Brain microvascular endothelial cell (primary cell): ENCODE results near the gene BPGM.

Experiments used
- DNase-seq: peaks from one replicate; pipeline ENCODE4 v3.0.0-alpha.2; 2020
- H3K27ac ChIP-seq: fragments of 250-450 bp; sonication (Bioruptor Pico); 2 replicates; pipeline ENCODE4 v1.5.1; 2020; ENCODE audit warnings: mild to moderate bottlenecking, moderate library complexity
- H3K27me3 ChIP-seq: fragments of 250-450 bp; sonication (Bioruptor Pico); replicated peaks from 2 replicates; pipeline ENCODE4 v1.5.1; 2020; ENCODE audit warnings: mild to moderate bottlenecking
- H3K36me3 ChIP-seq: fragments of 250-450 bp; sonication (Bioruptor Pico); replicated peaks from 2 replicates; pipeline ENCODE4 v1.5.1; 2020; ENCODE audit warnings: mild to moderate bottlenecking
- H3K4me3 ChIP-seq: 2 replicates; pipeline ENCODE4 v1.5.1; 2011; ENCODE audit warnings: low read depth, mild to moderate bottlenecking, control low read depth, low read length, moderate library complexity
- in situ Hi-C: cut with HindIII; loops from 2 replicates; pipeline ENCODE4 v1.10.0; 2017; ENCODE audit warnings: low sequenced_read_pairs, low pct_ligation_motif_present
- TF ChIP-seq, protein P1 (sequence below): IDR thresholded peaks from 2 replicates; pipeline ENCODE4 v1.5.1; 2011; ENCODE audit warnings: low read depth, mild to moderate bottlenecking, moderate library complexity, low read length, control low read depth, inconsistent platforms; ENCODE audit errors: missing control alignments

Gene BPGM

DNA sequence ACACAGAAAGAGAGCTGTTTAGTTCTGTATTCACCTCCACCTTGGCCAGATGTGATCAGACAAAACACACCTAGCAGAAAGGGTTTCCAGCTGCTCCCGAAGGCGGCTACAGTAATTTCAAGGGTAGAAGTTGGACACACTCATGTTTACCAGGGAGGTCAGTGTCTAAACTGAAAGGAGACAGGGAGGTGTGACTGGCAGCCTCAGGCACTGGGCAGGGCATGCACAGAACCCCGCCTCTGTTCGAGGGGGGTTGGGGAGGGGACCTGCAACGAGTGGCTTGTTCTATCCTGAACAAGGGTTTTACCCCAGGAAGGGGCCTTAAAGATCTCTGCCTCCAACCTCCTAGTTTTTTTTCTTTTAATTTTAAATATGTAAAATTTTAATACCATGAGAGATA lies 49.6 kb downstream of the BPGM start:
- no peak overlapping the region for H3K4me3 ChIP-seq
- H3K36me3 ChIP-seq: no peaks in the 10 kb centered on the region
- TF ChIP-seq, protein P1, sequence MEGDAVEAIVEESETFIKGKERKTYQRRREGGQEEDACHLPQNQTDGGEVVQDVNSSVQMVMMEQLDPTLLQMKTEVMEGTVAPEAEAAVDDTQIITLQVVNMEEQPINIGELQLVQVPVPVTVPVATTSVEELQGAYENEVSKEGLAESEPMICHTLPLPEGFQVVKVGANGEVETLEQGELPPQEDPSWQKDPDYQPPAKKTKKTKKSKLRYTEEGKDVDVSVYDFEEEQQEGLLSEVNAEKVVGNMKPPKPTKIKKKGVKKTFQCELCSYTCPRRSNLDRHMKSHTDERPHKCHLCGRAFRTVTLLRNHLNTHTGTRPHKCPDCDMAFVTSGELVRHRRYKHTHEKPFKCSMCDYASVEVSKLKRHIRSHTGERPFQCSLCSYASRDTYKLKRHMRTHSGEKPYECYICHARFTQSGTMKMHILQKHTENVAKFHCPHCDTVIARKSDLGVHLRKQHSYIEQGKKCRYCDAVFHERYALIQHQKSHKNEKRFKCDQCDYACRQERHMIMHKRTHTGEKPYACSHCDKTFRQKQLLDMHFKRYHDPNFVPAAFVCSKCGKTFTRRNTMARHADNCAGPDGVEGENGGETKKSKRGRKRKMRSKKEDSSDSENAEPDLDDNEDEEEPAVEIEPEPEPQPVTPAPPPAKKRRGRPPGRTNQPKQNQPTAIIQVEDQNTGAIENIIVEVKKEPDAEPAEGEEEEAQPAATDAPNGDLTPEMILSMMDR: no peak
- no peaks in the 10 kb centered on the region for H3K27me3 ChIP-seq
- H3K27ac ChIP-seq: no peak overlapping the region
- in situ Hi-C loops: no loop called here
- no peak for DNase-seq

DNA sequence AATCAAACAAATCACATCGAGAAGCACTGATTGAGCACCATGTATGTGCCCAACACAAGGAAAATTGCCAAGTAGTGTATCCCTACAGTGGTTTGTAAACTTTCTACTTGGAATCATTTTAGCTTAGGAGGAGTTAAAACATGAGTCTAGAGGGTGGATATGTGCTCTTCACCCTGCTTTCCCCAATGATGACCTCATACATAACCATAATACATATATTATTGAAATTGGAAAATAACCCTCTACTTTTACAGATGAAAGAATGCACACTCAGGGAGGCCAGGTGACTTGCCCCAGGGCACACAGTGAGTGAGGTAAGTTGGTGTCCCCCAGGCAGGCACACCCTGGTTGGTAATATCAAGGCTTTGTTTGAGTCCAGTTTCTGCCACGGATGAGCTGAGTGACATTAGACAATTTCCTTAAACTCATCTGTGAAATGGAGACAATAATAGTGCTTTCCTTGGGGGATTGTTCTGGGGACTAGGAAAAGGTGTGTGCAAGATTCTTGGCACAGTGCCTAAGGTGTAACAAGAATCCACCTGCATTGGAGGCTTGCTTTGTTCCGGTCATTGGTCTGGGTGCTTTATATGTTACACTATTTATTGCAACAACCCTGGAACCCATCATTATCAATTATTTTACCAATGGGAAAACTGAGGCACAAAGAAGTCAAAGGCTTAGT lies 50.7 kb downstream of the BPGM start:
- no peak overlapping the region for H3K4me3 ChIP-seq
- no peak for DNase-seq
- no peaks in the 10 kb centered on the region for H3K27me3 ChIP-seq
- TF ChIP-seq, protein P1: no peak
- no peaks in the 10 kb centered on the region for H3K36me3 ChIP-seq
- in situ Hi-C loops: no loop called here
- no peak overlapping the region for H3K27ac ChIP-seq

DNA sequence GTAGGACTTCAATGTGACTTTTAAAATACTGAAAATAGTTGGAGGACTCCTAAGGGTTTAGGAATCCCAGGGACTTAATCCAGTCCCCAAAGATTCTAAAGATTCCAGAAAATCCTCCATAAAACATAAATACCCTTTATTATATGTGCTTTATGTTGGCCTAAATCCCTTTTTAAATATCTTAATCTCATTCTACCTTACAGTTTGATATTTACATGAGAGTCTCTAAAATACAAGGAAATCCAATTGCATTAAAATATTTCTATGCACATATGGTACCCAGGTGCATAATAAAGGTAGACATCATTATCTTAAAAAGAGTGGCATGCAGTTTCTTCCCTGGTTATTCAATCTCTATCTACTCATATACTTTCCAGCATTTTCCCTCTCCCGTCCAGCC lies 51.8 kb downstream of the BPGM start:
- Histone ChIP-seq H3K4me3 (no peak overlapping the region), H3K27ac (no peak overlapping the region), H3K36me3 (no peaks in the 10 kb centered on the region), H3K27me3 (no peaks in the 10 kb centered on the region)
- in situ Hi-C loops: no loop called here
- DNase-seq: no peak
- TF ChIP-seq, protein P1: no peak

DNA sequence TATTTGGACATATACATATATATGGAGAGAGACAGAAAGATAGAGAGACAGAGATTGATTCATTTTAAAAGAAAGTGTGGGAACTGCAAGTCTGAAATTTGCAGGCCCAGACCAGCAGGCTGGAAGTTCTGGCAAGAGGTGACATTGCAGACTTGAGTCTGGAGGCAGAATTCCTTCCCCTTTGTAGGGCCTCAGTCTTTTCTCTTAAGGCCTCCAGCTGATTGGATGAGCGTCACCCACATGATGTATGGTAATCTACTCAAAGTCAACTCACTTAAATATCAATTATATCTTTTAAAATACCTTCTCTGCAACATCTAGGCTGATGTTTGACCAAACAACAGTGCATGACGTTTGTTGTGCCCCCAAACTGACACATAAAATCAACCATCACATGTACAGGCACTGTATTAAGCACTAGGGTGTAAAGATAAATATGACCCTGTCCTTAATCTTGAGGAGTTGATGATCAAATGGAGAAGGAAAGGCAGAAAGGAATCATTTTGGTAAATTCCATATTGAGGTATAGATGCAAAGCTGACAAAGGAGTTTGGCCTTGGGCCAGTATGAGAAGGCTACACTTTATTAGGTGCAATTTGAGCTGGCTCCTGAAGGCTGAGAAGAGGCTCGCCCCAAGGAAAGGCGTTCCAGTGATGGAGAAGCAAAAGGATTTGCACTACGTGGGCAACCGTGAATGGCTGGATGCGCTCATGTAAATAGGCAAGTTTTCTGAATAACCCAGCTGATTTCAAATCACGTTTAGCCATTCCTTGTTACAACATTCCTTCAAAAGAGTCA lies 52.6 kb downstream of the BPGM start:
- in situ Hi-C loops: no loop called here
- TF ChIP-seq, protein P1: no peak
- Histone ChIP-seq H3K27ac (no peak overlapping the region), H3K27me3 (no peaks in the 10 kb centered on the region), H3K36me3 (no peaks in the 10 kb centered on the region), H3K4me3 (no peak overlapping the region)
- no peak for DNase-seq

DNA sequence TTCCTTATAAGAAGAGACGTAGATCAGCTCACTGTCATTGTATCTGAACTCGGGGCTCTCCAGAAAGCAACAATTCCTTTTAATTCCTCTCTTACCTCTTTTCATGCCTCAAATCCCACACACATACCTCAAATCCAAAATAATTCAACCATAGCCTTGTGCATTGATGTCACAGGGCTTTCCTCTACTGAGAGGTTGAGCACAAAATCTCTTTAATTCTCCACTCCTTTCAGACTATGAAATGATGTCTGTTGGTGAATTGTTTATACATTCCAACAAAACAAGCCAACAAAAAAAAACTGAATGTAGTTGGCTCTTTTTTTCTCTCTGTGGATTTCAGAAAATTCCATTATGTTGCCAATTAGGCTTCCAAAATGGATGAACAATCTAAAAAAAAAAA lies 53.2 kb downstream of the BPGM start:
- TF ChIP-seq, protein P1: no peak
- H3K27me3 ChIP-seq: no peaks in the 10 kb centered on the region
- H3K27ac ChIP-seq: no peak overlapping the region
- in situ Hi-C loops: no loop called here
- DNase-seq: no peak
- H3K4me3 ChIP-seq: no peak overlapping the region
- no peaks in the 10 kb centered on the region for H3K36me3 ChIP-seq
